ENCODE measurements around the gene IL17RB. TPM values are rescaled to one million over a fixed set of nuclear protein-coding genes. Genes with fewer than 3 reads are reported as not detected.

The IL17RB gene
- polyA plus RNA-seq, 2 of the 4 experiments (the other 2 are of a cell fraction) = 1.9 to 2.2 TPM

DNA sequence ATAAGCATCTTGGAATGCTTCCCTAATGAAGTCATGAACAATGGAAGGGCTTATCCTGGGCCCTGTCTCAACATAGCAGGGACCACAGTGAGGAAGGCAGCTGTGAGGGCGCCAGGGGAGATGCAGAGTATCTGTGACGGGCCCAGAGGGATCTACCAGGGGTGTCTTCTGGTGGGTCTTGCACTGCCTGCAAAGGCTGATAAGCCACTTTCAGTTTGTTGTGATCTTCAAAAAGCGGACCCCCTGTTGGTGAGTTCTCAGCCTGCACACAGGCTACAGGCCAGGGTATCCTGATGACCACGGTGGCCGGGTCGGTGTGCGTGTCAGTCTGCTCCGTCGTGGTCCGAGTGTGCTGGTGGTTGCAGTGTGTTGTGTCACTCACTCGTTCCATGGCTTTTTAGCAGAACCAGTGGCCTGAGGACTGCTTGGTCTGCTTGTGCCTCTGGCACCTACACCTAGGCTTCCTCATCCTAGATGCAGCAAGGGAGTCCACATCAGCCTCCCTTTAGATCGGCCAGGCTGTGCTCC is 47.0 kb upstream of the IL17RB start:
- no peak for TF ChIP-seq ZFP36 (IDR thresholded peaks at IDR 0.05; ENCODE audit: borderline replicate concordance, partially characterized antibody)
- TF ChIP-seq ZSCAN20 (CRISPR knock-in tag; IDR thresholded peaks at IDR 0.05) = no peak
- no peak for TF ChIP-seq TP53 (CRISPR knock-in tag; IDR thresholded peaks at IDR 0.05)
- TF ChIP-seq CHD4 (IDR thresholded peaks at IDR 0.05; ENCODE audit: borderline replicate concordance) = no peak
- TF ChIP-seq RNF2 (IDR thresholded peaks at IDR 0.05; ENCODE audit: borderline replicate concordance, low read depth) = no peak
- TF ChIP-seq EP300 (IDR thresholded peaks at IDR 0.05) = no peak
- TF ChIP-seq SREBF2 (IDR thresholded peaks at IDR 0.05) = no peak
- TF ChIP-seq, protein P1, sequence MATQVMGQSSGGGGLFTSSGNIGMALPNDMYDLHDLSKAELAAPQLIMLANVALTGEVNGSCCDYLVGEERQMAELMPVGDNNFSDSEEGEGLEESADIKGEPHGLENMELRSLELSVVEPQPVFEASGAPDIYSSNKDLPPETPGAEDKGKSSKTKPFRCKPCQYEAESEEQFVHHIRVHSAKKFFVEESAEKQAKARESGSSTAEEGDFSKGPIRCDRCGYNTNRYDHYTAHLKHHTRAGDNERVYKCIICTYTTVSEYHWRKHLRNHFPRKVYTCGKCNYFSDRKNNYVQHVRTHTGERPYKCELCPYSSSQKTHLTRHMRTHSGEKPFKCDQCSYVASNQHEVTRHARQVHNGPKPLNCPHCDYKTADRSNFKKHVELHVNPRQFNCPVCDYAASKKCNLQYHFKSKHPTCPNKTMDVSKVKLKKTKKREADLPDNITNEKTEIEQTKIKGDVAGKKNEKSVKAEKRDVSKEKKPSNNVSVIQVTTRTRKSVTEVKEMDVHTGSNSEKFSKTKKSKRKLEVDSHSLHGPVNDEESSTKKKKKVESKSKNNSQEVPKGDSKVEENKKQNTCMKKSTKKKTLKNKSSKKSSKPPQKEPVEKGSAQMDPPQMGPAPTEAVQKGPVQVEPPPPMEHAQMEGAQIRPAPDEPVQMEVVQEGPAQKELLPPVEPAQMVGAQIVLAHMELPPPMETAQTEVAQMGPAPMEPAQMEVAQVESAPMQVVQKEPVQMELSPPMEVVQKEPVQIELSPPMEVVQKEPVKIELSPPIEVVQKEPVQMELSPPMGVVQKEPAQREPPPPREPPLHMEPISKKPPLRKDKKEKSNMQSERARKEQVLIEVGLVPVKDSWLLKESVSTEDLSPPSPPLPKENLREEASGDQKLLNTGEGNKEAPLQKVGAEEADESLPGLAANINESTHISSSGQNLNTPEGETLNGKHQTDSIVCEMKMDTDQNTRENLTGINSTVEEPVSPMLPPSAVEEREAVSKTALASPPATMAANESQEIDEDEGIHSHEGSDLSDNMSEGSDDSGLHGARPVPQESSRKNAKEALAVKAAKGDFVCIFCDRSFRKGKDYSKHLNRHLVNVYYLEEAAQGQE (IDR thresholded peaks at IDR 0.05) = no peak
- TF ChIP-seq EHF (CRISPR knock-in tag; IDR thresholded peaks at IDR 0.05) = no peak
- TF ChIP-seq, protein P2, sequence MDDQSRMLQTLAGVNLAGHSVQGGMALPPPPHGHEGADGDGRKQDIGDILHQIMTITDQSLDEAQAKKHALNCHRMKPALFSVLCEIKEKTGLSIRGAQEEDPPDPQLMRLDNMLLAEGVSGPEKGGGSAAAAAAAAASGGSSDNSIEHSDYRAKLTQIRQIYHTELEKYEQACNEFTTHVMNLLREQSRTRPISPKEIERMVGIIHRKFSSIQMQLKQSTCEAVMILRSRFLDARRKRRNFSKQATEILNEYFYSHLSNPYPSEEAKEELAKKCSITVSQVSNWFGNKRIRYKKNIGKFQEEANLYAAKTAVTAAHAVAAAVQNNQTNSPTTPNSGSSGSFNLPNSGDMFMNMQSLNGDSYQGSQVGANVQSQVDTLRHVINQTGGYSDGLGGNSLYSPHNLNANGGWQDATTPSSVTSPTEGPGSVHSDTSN (IDR thresholded peaks at IDR 0.05) = no peak
- TF ChIP-seq EHMT2 (IDR thresholded peaks at IDR 0.05; ENCODE audit: low read depth) = no peak
- TF ChIP-seq MAFK (IDR thresholded peaks at IDR 0.05; ENCODE audit: partially characterized antibody) = no peak
- no peak for TF ChIP-seq CBX2 (IDR thresholded peaks at IDR 0.05; ENCODE audit: borderline replicate concordance, low read depth)
- TF ChIP-seq CHD2 (IDR thresholded peaks at IDR 0.05; ENCODE audit: low read length, partially characterized antibody) = no peak
- TF ChIP-seq HOXA7 (CRISPR knock-in tag; IDR thresholded peaks at IDR 0.05) = no peak
- no peak for TF ChIP-seq FOSB (CRISPR knock-in tag; IDR thresholded peaks at IDR 0.05)
- Histone ChIP-seq H3K4me3 (no peak overlapping the region), H3K9me3 (no peaks in the 10 kb centered on the region), H3K27ac (no peak overlapping the region), H3K4me1 (peaks cover 1% of the 10 kb centered on the region; the same call in 1 of the 3 replicates), H3K4me2 (no peak overlapping the region)
- DNase-seq (ENCODE audit: low read depth in 1 of 2, low spot score in 1 of 2) (no peak), ATAC-seq (no peak), FAIRE-seq (no peak)
- ChIA-PET CTCF (no interaction called here), POLR2A (no interaction called here)
- WGBS (ENCODE audit: missing lambda C conversion rate) = 73% methylated on average over 4 of the region's 12 CpGs

DNA sequence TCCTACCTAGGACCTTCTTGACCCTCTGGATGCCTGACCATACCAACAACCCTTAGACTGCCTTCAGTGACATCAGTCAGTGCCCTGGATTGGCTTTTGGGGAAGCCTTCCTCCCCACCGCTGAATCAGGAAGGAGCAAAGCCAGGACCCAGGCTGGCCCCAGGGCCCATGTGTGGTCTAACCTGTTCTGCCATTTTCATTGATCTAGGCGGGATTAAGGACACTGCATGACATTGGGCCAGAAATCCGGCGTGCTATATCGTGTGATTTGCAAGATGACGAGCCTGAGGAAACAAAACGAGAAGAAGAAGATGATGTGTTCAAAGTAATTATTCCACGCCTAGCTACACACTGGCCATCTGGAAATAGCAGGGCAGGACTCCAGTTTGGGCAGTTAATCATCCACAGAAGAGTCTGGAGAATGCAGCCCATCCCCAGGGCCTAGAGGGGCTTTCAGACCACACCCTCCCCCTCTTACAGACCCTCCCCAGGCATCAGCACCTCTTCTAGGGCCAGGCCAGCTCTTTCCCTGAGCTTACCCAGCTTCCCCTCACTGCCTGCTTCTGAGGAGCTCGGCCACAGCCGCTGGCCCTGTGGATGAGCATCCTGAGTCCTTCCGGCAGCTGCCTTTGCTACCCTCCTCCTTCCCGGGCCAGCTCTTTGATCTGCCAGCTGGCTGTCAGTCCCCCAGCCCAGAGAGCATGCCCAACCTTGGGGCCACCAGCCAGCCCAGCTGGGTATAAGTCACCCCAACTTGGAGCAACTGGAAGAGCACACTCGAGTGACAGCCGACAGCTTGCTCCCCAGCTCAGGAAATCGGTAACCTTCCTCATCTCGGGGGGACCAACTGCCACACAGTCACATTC is 46.1 kb upstream of the IL17RB start:
- no peak overlapping the region for H3K27ac ChIP-seq
- H3K4me2 ChIP-seq = no peak overlapping the region
- 77% methylated on average over 12 of the region's 16 CpGs for WGBS (ENCODE audit: missing lambda C conversion rate)
- peaks cover 10% of the 10 kb centered on the region for H3K4me1 ChIP-seq
- no peak for TF ChIP-seq KDM5A (IDR thresholded peaks at IDR 0.05)
- no peak for TF ChIP-seq PHF8 (IDR thresholded peaks at IDR 0.05; ENCODE audit: borderline replicate concordance, low read depth)
- TF ChIP-seq, protein P2 (IDR thresholded peaks at IDR 0.05) = no peak
- no peak for TF ChIP-seq JUN (IDR thresholded peaks at IDR 0.05)
- no peak for TF ChIP-seq CHD4 (IDR thresholded peaks at IDR 0.05; ENCODE audit: borderline replicate concordance)
- TF ChIP-seq, protein P3, sequence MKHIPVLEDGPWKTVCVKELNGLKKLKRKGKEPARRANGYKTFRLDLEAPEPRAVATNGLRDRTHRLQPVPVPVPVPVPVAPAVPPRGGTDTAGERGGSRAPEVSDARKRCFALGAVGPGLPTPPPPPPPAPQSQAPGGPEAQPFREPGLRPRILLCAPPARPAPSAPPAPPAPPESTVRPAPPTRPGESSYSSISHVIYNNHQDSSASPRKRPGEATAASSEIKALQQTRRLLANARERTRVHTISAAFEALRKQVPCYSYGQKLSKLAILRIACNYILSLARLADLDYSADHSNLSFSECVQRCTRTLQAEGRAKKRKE (CRISPR knock-in tag; IDR thresholded peaks at IDR 0.05; ENCODE audit: low read depth) = no peak
- no peak for TF ChIP-seq RFX5 (IDR thresholded peaks at IDR 0.05)
- no peak for TF ChIP-seq EHF (CRISPR knock-in tag; IDR thresholded peaks at IDR 0.05)
- TF ChIP-seq, protein P4, sequence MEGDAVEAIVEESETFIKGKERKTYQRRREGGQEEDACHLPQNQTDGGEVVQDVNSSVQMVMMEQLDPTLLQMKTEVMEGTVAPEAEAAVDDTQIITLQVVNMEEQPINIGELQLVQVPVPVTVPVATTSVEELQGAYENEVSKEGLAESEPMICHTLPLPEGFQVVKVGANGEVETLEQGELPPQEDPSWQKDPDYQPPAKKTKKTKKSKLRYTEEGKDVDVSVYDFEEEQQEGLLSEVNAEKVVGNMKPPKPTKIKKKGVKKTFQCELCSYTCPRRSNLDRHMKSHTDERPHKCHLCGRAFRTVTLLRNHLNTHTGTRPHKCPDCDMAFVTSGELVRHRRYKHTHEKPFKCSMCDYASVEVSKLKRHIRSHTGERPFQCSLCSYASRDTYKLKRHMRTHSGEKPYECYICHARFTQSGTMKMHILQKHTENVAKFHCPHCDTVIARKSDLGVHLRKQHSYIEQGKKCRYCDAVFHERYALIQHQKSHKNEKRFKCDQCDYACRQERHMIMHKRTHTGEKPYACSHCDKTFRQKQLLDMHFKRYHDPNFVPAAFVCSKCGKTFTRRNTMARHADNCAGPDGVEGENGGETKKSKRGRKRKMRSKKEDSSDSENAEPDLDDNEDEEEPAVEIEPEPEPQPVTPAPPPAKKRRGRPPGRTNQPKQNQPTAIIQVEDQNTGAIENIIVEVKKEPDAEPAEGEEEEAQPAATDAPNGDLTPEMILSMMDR (IDR thresholded peaks at IDR 0.05) = no peak
- no peak for ATAC-seq
- FAIRE-seq = no peak
- ChIA-PET POLR2A (no interaction called here), CTCF (interaction anchor here (0.7 kb wide), 1 partner anchor 15 kb away, joined by 3 read pairs; no protein-coding TSS in a partner anchor)
- H3K9me3 ChIP-seq = no peaks in the 10 kb centered on the region
- H3K4me3 ChIP-seq = no peak overlapping the region
- DNase-seq (ENCODE audit: low read depth in 1 of 2, low spot score in 1 of 2) = no peak
